GM21576 (cell line): Measurements from ENCODE around the gene CTBP1.

Experiments
- ATAC-seq: cut with Tn5 transposase; IDR thresholded peaks from one replicate; pipeline ENCODE4 v1.9.1; 2021; ENCODE audit warnings: mild to moderate bottlenecking, moderate library complexity; ENCODE audit not compliant: unreplicated experiment

Gene CTBP1

GRCh38 chr4:1225272-1226143, 23.4 kb downstream of the CTBP1 start:
- no peak for ATAC-seq

- no peak for ATAC-seq
These were observed 24.8 kb downstream of the CTBP1 start for GRCh38 chr4:1223841-1224809.

- ATAC-seq = no peak
These were observed 25.8 kb downstream of the CTBP1 start for GRCh38 chr4:1222938-1223690.

DNA sequence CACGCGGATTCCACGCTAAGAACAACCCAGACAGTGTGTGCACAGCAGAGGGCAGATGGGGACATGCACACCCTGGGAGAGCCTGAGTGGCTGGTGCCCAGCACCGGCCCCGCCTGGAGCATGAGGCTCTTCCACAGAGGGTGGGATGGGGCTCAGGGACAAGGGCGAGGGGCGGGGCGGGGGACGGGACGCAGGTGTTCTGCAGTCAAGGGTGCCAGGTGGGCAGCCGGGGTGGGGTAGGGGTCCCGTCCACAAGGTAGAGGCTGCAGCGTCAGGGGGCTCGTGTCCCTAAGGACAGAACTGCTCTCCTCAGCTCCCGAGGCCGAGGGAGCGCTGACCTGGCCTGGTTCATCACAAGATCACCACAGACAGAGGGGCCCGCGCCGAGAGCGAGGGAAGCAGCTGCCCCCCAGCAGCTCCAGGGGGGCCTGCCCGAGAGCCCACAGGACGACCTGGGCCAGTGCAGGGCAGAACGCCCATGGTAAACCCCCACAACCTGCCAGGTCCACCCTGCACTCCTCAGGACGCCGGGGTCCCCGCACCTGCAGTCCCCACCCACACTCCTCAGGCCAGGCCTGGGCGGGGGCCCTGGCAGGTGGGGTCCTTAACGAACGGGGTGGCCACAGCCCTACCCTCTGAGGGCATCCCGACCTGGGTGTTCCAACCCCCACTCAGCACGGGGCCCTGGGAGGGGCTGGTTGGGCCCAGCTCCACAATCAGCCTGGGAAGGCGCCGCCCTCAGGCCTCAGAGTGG, 26.7 kb downstream of the CTBP1 start:
- ATAC-seq = no peak

DNA sequence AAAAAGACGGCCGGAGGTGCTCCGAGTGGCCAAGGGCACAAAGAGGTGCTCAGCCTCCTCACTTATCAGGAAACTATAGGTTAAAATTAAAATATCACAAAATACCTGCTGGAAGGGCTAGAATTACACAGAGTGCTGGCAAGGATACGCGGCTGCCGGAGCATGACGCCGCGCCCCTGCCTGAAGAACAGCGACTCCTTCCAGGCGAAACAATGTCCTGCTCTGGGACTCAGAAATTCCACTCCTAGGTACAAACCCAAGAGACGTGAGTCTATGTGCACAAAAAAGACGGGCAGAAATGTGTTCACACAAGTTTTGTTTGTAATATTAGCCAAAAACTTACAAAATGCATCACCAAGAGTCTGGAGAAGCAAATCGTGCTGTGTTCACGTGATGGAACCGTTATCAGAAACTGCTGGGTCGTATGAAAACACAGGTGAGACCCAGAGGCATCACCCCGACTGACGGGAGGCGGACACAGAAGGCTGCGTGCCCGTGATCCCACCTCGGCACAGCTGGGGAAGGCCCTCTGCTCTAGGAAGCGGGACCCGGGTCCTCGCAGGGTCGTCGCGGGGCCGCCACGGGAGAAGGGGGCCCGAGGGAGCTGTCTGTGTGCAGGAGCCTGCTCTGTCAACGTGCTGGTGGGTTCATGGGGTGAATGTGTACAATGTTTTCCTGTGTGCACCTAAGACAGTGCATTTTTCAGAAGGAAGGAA, 27.6 kb downstream of the CTBP1 start:
- ATAC-seq = no peak

DNA sequence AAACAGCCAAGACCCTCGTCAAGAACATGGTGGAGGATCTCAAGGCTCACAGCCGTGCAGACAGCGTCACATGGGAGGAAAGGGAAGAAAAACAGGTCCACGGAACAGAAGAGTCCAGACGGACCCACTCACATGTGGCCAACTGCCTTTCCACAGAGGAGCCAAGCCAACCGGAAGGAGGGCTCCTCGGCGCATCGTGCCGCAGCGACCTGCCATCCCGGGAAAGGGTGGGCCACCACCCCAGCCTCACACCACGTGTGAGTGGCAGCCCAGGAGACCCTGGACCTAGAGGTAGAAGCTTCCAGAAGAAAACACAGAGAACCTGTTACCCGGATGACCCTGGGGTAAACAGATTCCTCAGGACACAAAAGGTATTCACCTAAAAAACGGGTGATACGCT, 28.4 kb downstream of the CTBP1 start:
- ATAC-seq = no peak

GRCh38 chr4:1219566-1219950, 29.4 kb downstream of the CTBP1 start:
- ATAC-seq = no peak

DNA sequence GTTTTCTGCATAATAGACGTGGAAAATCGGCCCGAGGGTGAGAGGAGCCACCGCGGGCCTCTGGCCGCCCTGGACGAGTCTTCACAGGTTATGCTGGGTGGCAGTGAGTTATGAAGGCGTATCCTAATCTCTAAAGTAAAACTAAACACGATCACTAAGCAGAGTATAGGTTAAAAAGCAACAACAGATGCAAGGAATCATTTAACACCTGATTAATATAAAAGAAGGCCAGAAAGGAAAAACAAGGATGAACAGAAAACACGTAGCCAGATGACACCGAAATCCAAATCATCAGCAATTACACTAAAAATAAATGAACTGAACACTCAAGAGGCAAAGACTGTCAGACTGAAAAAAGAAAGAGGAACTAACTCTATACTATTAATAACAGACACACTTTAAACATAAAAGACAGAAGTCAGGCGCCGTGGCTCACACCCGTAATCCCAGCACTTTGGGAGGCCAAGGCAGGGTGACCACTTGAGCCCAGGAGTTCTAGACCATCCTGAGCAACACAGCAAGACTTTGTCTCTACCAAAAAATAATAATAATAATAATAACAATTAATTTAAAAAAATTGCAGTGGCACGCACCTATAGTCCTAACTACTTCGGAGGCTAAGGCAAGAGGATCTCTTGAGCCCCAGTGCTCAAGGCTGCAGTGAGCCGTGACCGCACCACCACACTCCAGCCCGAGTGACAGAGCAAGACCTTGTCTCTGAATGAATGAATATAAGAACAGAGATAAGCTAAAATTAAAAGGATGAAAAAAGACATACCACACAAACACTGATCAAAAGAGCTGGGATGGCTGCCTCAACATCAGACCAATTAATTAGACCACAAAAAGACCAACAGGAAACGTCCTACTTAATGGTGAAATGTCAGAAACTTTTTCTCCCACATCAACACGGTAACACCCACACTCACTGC, 30.0 kb downstream of the CTBP1 start:
- peak; percentile 55 for ATAC-seq

GRCh38 chr4:1217366-1217765, 31.6 kb downstream of the CTBP1 start:
- no peak for ATAC-seq

DNA sequence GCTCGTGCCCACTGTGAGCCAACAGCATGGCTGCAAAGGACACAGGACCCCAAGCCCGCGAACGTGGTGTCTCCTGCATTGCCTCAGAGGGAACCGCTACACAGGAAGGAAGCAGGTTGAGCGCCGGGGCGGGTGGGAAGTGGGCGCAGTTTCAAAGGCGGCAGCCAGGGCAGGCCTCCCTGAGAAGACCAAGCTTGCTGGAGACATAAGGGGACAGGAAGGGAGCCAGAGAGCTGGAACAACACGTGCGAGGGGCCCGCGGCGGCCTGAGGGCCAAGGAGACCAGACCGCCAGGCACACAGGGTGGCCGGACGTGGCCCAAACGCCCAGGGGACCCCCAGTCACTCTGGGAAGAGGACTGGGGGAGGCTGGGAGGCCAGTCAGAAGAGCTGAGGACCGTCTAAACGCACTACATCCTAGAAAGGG, 32.0 kb downstream of the CTBP1 start:
- ATAC-seq = no peak

- no peak for ATAC-seq
These were observed 32.8 kb downstream of the CTBP1 start for GRCh38 chr4:1216076-1216614.

DNA sequence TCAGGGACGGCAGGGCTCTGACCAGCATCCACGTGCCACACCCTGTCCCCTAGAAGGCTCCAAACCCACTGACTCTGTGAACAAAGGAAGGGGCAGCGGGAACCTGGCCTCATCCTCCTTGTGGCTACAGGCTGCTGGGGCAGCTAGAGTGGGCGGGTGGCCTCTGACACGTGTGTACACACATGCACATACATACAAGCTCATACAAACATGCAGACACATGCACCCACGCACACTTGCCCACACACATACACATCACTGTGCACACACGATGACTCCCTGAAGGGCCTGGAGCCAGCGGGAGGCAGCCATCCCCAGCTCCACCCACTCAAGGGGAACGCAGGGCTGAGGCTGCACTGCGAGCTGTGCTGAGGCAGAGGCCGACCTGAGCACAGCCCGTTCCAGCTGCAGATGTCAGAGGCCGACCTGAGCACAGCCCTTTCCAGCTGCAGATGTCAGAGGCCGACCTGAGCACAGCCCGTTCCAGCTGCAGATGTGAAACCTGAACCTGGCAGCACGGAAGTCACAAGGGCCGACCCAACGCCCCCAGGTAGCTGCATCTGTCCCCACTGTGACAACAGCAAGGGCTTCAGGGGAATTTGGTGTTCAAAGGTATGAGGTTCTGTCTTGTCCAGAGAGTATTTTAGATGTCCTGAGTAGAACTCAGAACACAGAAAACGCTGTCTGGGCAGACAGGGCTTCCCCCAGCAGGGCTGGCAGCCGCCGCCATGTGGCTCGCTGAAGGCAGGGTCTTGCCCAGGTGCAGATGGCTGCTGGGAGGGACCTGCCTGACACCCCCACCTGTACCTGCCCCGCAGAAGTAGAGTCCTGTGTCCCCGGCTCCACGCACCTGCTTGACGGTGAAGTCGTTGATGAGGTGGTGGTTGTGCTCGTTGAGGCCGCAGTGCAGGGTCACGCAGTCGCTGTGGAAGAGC, 33.5 kb downstream of the CTBP1 start:
- ATAC-seq = peak; percentile 54

DNA sequence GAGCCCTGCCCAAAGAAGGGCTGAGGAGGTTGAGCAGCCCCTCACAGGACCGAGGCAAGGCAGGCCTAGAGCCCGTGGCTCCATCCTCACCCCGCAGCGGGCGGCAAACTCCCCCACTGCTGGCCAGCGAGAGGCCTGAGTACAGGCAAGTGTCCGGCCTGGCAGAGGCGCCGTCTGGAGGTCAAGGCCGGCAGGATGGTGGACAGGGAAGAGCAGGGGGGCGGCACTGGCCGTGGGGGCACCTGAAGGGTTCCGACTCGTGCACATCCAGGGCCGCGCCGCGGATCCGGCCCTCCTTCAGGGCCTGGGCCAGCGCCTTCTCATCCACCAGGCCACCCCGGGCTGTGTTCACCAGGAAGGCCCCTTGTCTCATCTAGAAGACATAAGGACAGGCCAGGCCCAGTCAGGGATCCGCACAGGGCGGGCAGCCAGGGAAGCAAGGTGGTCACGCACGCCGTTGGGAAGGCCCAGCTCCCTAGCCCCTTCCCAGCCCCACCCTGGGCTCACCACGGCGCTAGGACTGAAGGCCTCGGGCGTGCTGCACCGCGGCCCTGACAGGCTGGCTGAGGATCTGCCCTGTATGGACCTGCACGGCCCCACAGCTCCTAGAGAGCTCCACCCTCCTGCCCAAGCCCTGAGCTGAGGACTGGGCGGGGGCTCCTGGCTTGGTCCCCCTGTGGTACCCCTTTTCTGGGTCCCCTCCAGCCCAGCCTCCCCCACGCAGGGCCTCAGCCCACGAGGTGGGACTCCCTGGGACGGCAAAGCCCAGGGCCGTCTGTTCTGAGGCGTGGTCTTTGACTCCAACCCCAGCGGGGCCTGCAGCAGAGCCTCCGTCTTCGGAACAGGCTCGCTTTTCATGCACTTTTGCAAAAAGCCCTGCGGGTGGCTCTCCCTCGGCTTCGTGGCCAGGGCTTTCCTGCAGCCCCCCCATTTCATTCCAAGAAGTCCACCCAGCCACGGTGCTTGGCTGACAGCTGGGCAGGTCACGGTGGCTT, 34.5 kb downstream of the CTBP1 start:
- no peak for ATAC-seq

GRCh38 chr4:1213336-1213995, 35.5 kb downstream of the CTBP1 start:
- ATAC-seq = no peak

GRCh38 chr4:1212546-1213335, 36.2 kb downstream of the CTBP1 start:
- ATAC-seq = no peak
